GM19397 (cell line): ENCODE measurements around the gene ARHGAP5.
A peak's percentile ranks its signal among the peaks of the same experiment; 100 is the strongest.

Experiments
- ATAC-seq: cut with Tn5 transposase; IDR thresholded peaks from one replicate; pipeline ENCODE4 v1.9.1; 2021; ENCODE audit warnings: mild to moderate bottlenecking, moderate library complexity; ENCODE audit not compliant: unreplicated experiment

Gene ARHGAP5

GRCh38 chr14:32076278-32077080 is 625 bp upstream of the ARHGAP5 start:
- ATAC-seq: peak; percentile 60

GRCh38 chr14:32078023-32078857 is 1.1 kb downstream of the ARHGAP5 start:
- no peak for ATAC-seq

GRCh38 chr14:32078858-32079216 is 1.7 kb downstream of the ARHGAP5 start:
- ATAC-seq: no peak

- no peak for ATAC-seq
These were observed 2.2 kb downstream of the ARHGAP5 start for GRCh38 chr14:32079264-32079663.

GRCh38 chr14:32080001-32080510 is 3.0 kb downstream of the ARHGAP5 start:
- ATAC-seq: no peak

GRCh38 chr14:32081901-32082300 is 4.8 kb downstream of the ARHGAP5 start:
- no peak for ATAC-seq

GRCh38 chr14:32083315-32083624 is 6.2 kb downstream of the ARHGAP5 start:
- no peak for ATAC-seq

- ATAC-seq: no peak
These were observed 6.7 kb downstream of the ARHGAP5 start for GRCh38 chr14:32083789-32084188.

- ATAC-seq: no peak
These were observed 8.2 kb downstream of the ARHGAP5 start for GRCh38 chr14:32085182-32085844.

GRCh38 chr14:32085845-32086383 is 8.8 kb downstream of the ARHGAP5 start:
- ATAC-seq: no peak

GRCh38 chr14:32087173-32087861 is 10.2 kb downstream of the ARHGAP5 start:
- ATAC-seq: no peak

GRCh38 chr14:32087907-32088306 is 10.8 kb downstream of the ARHGAP5 start:
- no peak for ATAC-seq

GRCh38 chr14:32090686-32091085 is 13.6 kb downstream of the ARHGAP5 start:
- no peak for ATAC-seq

GRCh38 chr14:32099473-32099872 is 22.4 kb downstream of the ARHGAP5 start:
- no peak for ATAC-seq

GRCh38 chr14:32100175-32100574 is 23.1 kb downstream of the ARHGAP5 start:
- no peak for ATAC-seq

GRCh38 chr14:32102152-32102787 is 25.2 kb downstream of the ARHGAP5 start:
- ATAC-seq: peak; percentile 74

- no peak for ATAC-seq
These were observed 25.9 kb downstream of the ARHGAP5 start for GRCh38 chr14:32102968-32103367.

GRCh38 chr14:32104308-32104707 is 27.2 kb downstream of the ARHGAP5 start:
- ATAC-seq: no peak

GRCh38 chr14:32104803-32105202 is 27.7 kb downstream of the ARHGAP5 start:
- ATAC-seq: no peak
